ENCODE data around the gene AJAP1. TPM values are rescaled to one million over a fixed set of nuclear protein-coding genes. Genes with fewer than 3 reads are reported as not detected.

AJAP1 gene
- total RNA-seq, 1 donor from 2014 or later, result 0.52 TPM

DNA sequence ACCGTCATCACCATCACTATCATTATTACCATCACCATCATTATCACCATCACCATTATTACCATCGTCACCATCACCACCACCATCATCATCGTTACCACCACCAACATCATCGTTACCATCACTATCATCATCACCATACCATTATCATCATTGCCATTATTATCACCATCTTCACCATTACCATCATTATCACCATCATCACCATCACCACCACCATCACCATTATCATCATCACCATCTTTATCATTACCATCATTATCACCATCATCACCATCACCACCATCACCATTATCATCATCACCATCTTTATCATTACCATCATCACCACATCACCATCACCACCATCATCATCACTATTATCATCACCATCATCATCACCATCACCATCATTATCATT, 112.9 kb downstream of the AJAP1 start:
- Histone ChIP-seq H3K4me3 (no peak overlapping the region), H3K36me3 (no peaks in the 10 kb centered on the region), H3K4me1 (no peaks in the 10 kb centered on the region), H3K9me3 (no peaks in the 10 kb centered on the region), H3K27ac (no peak overlapping the region), H3K27me3 (peaks cover 10% of the 10 kb centered on the region)
- DNase-seq (no peak), ATAC-seq (no peak)
- intact Hi-C loops (cut with DNase I), result no loop called here
- TF ChIP-seq, protein P1, sequence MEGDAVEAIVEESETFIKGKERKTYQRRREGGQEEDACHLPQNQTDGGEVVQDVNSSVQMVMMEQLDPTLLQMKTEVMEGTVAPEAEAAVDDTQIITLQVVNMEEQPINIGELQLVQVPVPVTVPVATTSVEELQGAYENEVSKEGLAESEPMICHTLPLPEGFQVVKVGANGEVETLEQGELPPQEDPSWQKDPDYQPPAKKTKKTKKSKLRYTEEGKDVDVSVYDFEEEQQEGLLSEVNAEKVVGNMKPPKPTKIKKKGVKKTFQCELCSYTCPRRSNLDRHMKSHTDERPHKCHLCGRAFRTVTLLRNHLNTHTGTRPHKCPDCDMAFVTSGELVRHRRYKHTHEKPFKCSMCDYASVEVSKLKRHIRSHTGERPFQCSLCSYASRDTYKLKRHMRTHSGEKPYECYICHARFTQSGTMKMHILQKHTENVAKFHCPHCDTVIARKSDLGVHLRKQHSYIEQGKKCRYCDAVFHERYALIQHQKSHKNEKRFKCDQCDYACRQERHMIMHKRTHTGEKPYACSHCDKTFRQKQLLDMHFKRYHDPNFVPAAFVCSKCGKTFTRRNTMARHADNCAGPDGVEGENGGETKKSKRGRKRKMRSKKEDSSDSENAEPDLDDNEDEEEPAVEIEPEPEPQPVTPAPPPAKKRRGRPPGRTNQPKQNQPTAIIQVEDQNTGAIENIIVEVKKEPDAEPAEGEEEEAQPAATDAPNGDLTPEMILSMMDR (IDR thresholded peaks at IDR 0.05), result no peak

DNA sequence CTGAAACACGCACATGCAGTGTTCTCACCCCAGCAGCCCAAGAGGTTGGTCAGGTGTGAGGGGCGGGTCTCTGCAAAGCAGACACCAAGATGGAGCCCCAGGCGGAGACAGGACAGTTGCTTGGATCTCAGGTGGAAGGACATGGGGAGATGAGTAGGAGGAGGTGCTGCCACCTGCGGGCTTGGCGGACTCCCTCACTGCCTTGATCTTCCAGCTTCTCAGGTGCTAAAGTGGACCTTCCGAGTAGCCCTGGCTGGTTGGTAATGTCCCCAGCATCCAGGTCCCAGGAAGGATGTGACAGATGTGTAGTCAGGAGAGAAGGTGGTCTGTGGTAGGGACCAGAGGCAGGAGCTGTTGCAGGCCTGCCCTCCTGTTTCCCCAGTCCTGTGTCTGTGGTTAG, 114.1 kb downstream of the AJAP1 start:
- DNase-seq (no peak), ATAC-seq (no peak)
- Histone ChIP-seq H3K9me3 (no peaks in the 10 kb centered on the region), H3K4me3 (no peak overlapping the region), H3K27me3 (peaks cover 10% of the 10 kb centered on the region), H3K36me3 (no peaks in the 10 kb centered on the region), H3K4me1 (no peaks in the 10 kb centered on the region), H3K27ac (no peak overlapping the region)
- TF ChIP-seq, protein P1 (IDR thresholded peaks at IDR 0.05), result no peak
- intact Hi-C loops (cut with DNase I), result no loop called here

DNA sequence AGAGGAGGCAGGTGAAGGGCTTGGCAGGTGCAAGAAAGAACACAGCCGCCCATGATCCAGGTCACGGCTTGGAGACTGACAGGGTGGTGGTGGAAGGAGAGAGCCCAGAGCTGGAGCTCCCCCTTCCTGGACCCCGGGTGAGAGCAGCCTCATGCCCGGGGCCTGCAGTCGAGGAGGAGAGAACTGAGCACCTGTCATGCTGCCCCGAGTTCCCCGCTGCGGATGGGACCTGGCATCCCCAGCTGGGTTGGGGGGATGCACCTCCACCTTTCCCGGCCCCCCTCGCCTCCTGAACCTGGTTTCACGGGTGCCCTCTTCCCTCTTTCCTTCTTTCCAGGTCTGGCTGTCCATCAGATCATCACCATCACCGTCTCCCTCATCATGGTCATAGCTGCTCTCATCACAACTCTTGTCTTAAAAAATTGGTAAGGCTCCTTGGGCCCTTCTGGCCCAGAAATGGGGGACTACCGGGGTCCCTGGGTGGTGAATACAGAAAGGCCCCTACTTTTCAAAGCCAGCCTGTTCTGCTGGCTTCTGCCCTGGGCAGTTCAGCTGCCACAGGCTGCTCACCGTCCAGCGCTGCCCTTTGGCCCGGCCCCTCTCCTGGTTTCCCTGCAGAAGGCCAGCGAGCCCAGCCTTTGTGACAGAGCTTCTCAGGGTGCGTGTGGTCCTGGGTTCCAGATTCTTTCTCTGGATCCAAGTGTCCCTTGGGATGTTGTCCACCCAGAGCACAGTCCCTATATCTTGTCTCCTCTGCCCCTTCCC, 115.3 kb downstream of the AJAP1 start:
- ATAC-seq (no peak), DNase-seq (no peak)
- TF ChIP-seq, protein P1 (IDR thresholded peaks at IDR 0.05), result no peak
- Histone ChIP-seq H3K36me3 (no peaks in the 10 kb centered on the region), H3K27ac (no peak overlapping the region), H3K27me3 (peaks cover 2% of the 10 kb centered on the region), H3K4me3 (no peak overlapping the region), H3K4me1 (no peaks in the 10 kb centered on the region), H3K9me3 (no peaks in the 10 kb centered on the region)
- intact Hi-C loops (cut with DNase I), result no loop called here

DNA sequence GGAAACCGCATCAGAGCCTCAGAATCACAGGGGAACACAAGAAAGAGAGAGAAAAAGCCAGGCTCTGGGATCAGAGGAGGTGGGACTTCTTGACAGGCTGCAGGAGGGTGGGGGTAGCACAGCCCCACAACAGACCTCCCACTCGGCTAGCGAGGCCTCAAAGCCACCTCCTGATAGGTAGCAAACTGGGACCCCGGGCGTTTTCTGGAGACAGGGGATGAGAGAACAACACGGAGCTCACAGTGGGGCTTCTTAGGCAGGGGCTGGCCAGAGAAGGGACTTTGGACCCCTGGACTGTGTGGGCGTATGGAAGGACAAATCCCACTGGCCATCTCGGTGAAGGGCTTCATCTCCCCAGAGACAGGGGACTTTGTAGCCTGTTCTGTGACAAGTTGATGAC, 116.3 kb downstream of the AJAP1 start:
- Histone ChIP-seq H3K36me3 (no peaks in the 10 kb centered on the region), H3K27ac (no peak overlapping the region), H3K9me3 (no peaks in the 10 kb centered on the region), H3K27me3 (no peaks in the 10 kb centered on the region), H3K4me3 (no peak overlapping the region), H3K4me1 (no peaks in the 10 kb centered on the region)
- ATAC-seq (no peak), DNase-seq (no peak)
- intact Hi-C loops (cut with DNase I), result no loop called here
- TF ChIP-seq, protein P1 (IDR thresholded peaks at IDR 0.05), result no peak

DNA sequence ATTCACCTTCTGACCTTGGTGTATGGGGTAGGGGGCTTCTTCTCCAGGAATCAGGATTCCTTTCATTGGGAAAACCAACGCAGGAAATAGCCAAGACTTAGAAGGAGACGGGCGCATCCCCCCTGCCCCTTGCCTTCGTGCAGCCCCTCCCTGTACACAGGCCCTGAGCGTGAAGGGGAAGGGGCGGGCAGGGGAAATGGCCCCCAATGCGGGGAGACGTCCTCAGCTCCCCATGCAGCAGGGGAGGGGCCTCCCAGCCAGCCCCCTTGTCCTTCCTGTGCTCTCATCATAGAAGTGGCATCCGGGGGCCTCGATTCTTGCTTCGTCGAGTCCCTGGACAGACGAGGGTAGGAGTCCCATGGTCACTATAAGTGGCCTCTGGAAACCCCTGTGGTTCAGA, 116.9 kb downstream of the AJAP1 start:
- no peaks in the 10 kb centered on the region for H3K9me3 ChIP-seq
- no peak for ATAC-seq
- no peak for DNase-seq
- TF ChIP-seq, protein P1 (IDR thresholded peaks at IDR 0.05), result no peak
- H3K4me3 ChIP-seq, result no peak overlapping the region
- H3K27me3 ChIP-seq, result no peaks in the 10 kb centered on the region
- intact Hi-C loops (cut with DNase I), result no loop called here
- H3K36me3 ChIP-seq, result no peaks in the 10 kb centered on the region
- no peaks in the 10 kb centered on the region for H3K4me1 ChIP-seq
- H3K27ac ChIP-seq, result no peak overlapping the region
